AG04449 (cell line): Measurements from ENCODE around the gene P4HA3.

Source experiments
- CTCF ChIA-PET: fragments of 350-600 bp; formaldehyde crosslinking; extraction: SDS; loops from one replicate; lab custom pipeline; 2021; ENCODE audit warnings: antibody characterized with exemption; lab: Yijun Ruan, JAX
- POLR2A ChIA-PET: fragments of 400-600, 350-600 bp; formaldehyde crosslinking; extraction: SDS; loops from one replicate; lab custom pipeline; 2020; ENCODE audit warnings: antibody characterized with exemption, inconsistent platforms; lab: Yijun Ruan, JAX
- DNase-seq: peaks from one replicate; pipeline ENCODE4 v3.0.0-alpha.2; 2010; ENCODE audit warnings: low read depth, low spot score
- H3K4me3 ChIP-seq: 2 replicates; pipeline ENCODE4 v1.5.1; 2011; ENCODE audit warnings: low read depth, mild to moderate bottlenecking, control low read depth, low read length
- CTCF ChIP-seq: IDR thresholded peaks from one replicate; pipeline ENCODE4 v1.5.1; 2011; ENCODE audit warnings: mild to moderate bottlenecking, moderate library complexity, low read length, control low read depth, inconsistent platforms; ENCODE audit not compliant: insufficient read depth; ENCODE audit errors: missing control alignments

Gene P4HA3

DNA sequence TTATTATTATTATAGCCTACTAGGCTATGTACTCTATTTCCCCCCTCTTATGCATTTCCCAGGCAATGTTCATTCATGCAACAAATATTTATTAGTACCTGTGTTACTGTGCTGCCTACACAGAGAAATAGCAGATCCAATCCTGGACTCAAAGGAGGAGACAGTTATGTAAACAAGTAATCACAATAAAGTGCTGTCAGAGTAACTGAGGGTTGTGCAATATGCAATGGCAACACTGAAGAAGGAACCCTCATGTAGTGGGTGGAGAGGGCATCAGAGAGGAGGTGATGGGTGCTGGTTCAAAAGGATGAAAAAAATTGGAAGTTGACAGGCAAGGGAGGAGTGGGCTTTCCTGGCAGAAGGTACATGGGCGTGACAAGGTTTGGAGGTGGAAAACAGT lies 886 bp upstream of the P4HA3 start:
- no peak for TF ChIP-seq CTCF
- CTCF ChIA-PET: interaction anchor here (2.0 kb wide), 1 partner anchor 10 kb away, joined by 11 read pairs; no protein-coding TSS in a partner anchor
- no peak for DNase-seq
- POLR2A ChIA-PET: no interaction called here
- H3K4me3 ChIP-seq: no peak overlapping the region

- ChIA-PET POLR2A (no interaction called here), CTCF (interaction anchor here (1.2 to 4.0 kb wide), 5 partner anchors 10 to 78 kb away, joined by 4 to 28 read pairs (median 6); no protein-coding TSS in a partner anchor)
- DNase-seq: no peak
- H3K4me3 ChIP-seq: peak overlapping the region; percentile 59
- TF ChIP-seq CTCF: no peak
These were observed 583 bp downstream of the P4HA3 start for GRCh38 chr11:74310857-74311256.

- no peak for TF ChIP-seq CTCF
- ChIA-PET POLR2A (no interaction called here), CTCF (interaction anchor here (1.0 kb wide), 1 partner anchor 28 kb away, joined by 3 read pairs; no protein-coding TSS in a partner anchor)
- H3K4me3 ChIP-seq: no peak overlapping the region
- DNase-seq: no peak
These were observed 4.0 kb downstream of the P4HA3 start for GRCh38 chr11:74307434-74307833.

- POLR2A ChIA-PET: no interaction called here
- TF ChIP-seq CTCF: no peak
- H3K4me3 ChIP-seq: no peak overlapping the region
- no peak for DNase-seq
- CTCF ChIA-PET: interaction anchor here (1.0 to 1.6 kb wide), 2 partner anchors 9 to 27 kb away, joined by 3 to 4 read pairs; no protein-coding TSS in a partner anchor
These were observed 4.8 kb downstream of the P4HA3 start for GRCh38 chr11:74306435-74307175.

GRCh38 chr11:74299015-74299414 lies 12.4 kb downstream of the P4HA3 start:
- DNase-seq: no peak
- TF ChIP-seq CTCF: no peak
- CTCF ChIA-PET: interaction anchor here (1.2 to 3.0 kb wide), 6 partner anchors 11 to 90 kb away, joined by 3 to 11 read pairs (median 6); no protein-coding TSS in a partner anchor
- no peak overlapping the region for H3K4me3 ChIP-seq
- POLR2A ChIA-PET: no interaction called here

GRCh38 chr11:74297484-74297883 lies 14.0 kb downstream of the P4HA3 start:
- no peak for DNase-seq
- no peak overlapping the region for H3K4me3 ChIP-seq
- ChIA-PET CTCF (interaction anchor here (0.8 to 3.0 kb wide), 6 partner anchors 9 to 152 kb away, joined by 3 to 11 read pairs (median 4); no protein-coding TSS in a partner anchor), POLR2A (interaction anchor here (0.5 kb wide), 1 partner anchor 9 kb away, joined by 3 read pairs; no protein-coding TSS in a partner anchor)
- no peak for TF ChIP-seq CTCF
